ENCODE data around the gene ENOX1. TPM values are rescaled to one million over a fixed set of nuclear protein-coding genes. Genes with fewer than 3 reads are reported as not detected.

Gene ENOX1
- total RNA-seq, 1 donor from 2014 or later = 0.14 TPM

GRCh38 chr13:43751624-43752023, 35.1 kb downstream of the ENOX1 start:
- no peak for DNase-seq
- Mint-ChIP-seq H3K27me3 (peaks cover 1% of the 10 kb centered on the region), H3K27ac (no peak overlapping the region), H3K9me3 (no peaks in the 10 kb centered on the region), H3K4me1 (no peaks in the 10 kb centered on the region), H3K4me3 (no peak overlapping the region), H3K36me3 (ENCODE audit: low read depth) (no peaks in the 10 kb centered on the region)
- intact Hi-C loops (cut with micrococcal nuclease) = no loop called here

GRCh38 chr13:43749503-43749902, 37.3 kb downstream of the ENOX1 start:
- H3K27me3 Mint-ChIP-seq = peaks cover 1% of the 10 kb centered on the region
- no peaks in the 10 kb centered on the region for H3K4me1 Mint-ChIP-seq
- H3K27ac Mint-ChIP-seq = no peak overlapping the region
- intact Hi-C loops (cut with micrococcal nuclease) = no loop called here
- no peaks in the 10 kb centered on the region for H3K36me3 Mint-ChIP-seq (ENCODE audit: low read depth)
- H3K4me3 Mint-ChIP-seq = no peak overlapping the region
- no peaks in the 10 kb centered on the region for H3K9me3 Mint-ChIP-seq
- no peak for DNase-seq

DNA sequence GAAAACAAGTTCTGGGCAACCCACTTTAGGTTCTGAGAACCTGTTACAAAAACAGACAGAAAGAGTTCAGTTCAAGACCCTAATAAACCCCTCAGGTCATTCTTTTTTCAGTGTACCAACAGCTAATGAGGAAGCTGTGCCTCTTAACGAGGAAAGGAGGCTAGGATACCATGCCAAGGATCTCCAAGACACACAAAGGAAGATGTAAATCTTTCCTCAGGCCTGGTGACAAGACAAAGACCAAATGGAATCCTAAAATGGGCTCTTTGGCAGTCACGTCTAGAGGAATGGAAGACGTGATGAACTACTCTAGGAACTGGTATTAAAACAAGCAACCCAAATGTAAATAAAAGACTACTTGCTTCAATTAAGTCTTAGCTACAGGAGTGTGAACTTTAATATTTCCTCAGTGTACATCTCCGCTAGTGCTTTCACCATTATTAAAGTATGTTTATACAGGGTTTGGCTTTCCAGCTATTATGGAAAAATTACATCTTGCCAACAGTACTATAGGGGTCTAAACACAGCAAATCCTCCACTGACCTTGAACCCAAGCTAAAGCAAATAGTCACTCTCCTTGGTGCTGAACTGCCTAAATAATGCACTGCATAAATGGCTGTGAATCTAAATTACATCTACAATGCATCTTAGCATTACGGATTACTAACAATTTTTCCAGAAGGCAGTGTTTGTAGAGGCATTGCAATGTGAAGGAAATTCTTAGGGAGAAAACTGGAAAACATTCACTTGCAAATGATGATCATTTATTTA, 42.3 kb downstream of the ENOX1 start:
- DNase-seq = no peak
- no peak overlapping the region for H3K27ac Mint-ChIP-seq
- intact Hi-C loops (cut with micrococcal nuclease) = no loop called here
- no peaks in the 10 kb centered on the region for H3K27me3 Mint-ChIP-seq
- no peaks in the 10 kb centered on the region for H3K4me1 Mint-ChIP-seq
- no peaks in the 10 kb centered on the region for H3K9me3 Mint-ChIP-seq
- no peak overlapping the region for H3K4me3 Mint-ChIP-seq
- H3K36me3 Mint-ChIP-seq (ENCODE audit: low read depth) = no peaks in the 10 kb centered on the region

GRCh38 chr13:43742911-43743310, 43.9 kb downstream of the ENOX1 start:
- intact Hi-C loops (cut with micrococcal nuclease) = no loop called here
- H3K27me3 Mint-ChIP-seq = no peaks in the 10 kb centered on the region
- H3K9me3 Mint-ChIP-seq = no peaks in the 10 kb centered on the region
- no peak overlapping the region for H3K27ac Mint-ChIP-seq
- H3K36me3 Mint-ChIP-seq (ENCODE audit: low read depth) = no peaks in the 10 kb centered on the region
- DNase-seq = no peak
- H3K4me1 Mint-ChIP-seq = no peaks in the 10 kb centered on the region
- H3K4me3 Mint-ChIP-seq = no peak overlapping the region

- Mint-ChIP-seq H3K4me3 (no peak overlapping the region), H3K9me3 (no peaks in the 10 kb centered on the region), H3K4me1 (no peaks in the 10 kb centered on the region), H3K27ac (no peak overlapping the region), H3K36me3 (ENCODE audit: low read depth) (no peaks in the 10 kb centered on the region), H3K27me3 (peaks cover 3% of the 10 kb centered on the region)
- intact Hi-C loops (cut with micrococcal nuclease) = no loop called here
- no peak for DNase-seq
These were observed 49.3 kb downstream of the ENOX1 start for GRCh38 chr13:43737392-43737923.

GRCh38 chr13:43732726-43733125, 54.0 kb downstream of the ENOX1 start:
- no peak for DNase-seq
- Mint-ChIP-seq H3K4me1 (no peaks in the 10 kb centered on the region), H3K36me3 (ENCODE audit: low read depth) (no peaks in the 10 kb centered on the region), H3K9me3 (no peaks in the 10 kb centered on the region), H3K27ac (no peak overlapping the region), H3K27me3 (peaks cover 13% of the 10 kb centered on the region), H3K4me3 (no peak overlapping the region)
- intact Hi-C loops (cut with micrococcal nuclease) = no loop called here

DNA sequence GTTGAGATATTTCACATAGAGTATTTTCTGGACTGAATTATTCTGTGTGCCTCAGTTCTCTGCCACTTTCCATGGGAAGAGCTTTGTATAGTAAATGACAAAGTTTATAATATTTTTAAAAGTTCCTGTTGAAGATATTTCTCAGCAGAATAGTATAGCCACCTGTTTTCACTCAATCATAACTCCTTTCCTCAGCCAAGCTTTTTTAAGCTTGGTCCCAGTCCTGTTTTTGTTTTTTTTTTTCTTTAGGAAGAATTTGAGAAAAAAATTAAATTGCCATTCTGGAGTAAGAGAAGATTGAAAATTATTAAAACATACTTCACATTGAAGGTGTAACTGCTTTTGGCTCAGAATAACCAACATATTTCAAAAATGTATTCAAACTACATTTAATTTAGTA, 55.5 kb downstream of the ENOX1 start:
- no peak overlapping the region for H3K4me3 Mint-ChIP-seq
- intact Hi-C loops (cut with micrococcal nuclease) = no loop called here
- H3K4me1 Mint-ChIP-seq = no peaks in the 10 kb centered on the region
- DNase-seq = no peak
- H3K27ac Mint-ChIP-seq = no peak overlapping the region
- no peaks in the 10 kb centered on the region for H3K36me3 Mint-ChIP-seq (ENCODE audit: low read depth)
- peaks cover 11% of the 10 kb centered on the region for H3K27me3 Mint-ChIP-seq
- H3K9me3 Mint-ChIP-seq = no peaks in the 10 kb centered on the region

GRCh38 chr13:43730642-43731041, 56.1 kb downstream of the ENOX1 start:
- no peak for DNase-seq
- Mint-ChIP-seq H3K27ac (no peak overlapping the region), H3K4me1 (no peaks in the 10 kb centered on the region), H3K4me3 (no peak overlapping the region), H3K27me3 (peaks cover 11% of the 10 kb centered on the region), H3K9me3 (no peaks in the 10 kb centered on the region), H3K36me3 (ENCODE audit: low read depth) (no peaks in the 10 kb centered on the region)
- intact Hi-C loops (cut with micrococcal nuclease) = no loop called here

DNA sequence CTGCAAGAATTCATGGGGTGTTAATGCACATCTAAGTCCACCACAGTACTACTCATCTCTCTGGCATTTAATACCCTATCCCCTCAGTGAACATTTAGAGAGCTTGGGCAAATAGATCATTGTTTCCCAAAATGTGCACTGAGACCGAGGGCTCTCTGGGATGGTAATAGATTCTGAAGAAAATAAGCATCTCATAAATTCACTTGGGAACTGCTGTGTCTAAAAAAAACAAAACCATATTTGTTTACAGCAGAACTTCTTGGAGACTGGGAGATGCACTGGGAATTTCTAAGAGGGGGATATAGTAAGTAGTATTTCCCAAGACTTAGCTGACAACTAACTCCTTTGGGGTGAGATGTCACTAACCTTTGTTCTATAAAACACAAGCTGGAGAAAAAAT, 58.4 kb downstream of the ENOX1 start:
- DNase-seq = no peak
- no peak overlapping the region for H3K27ac Mint-ChIP-seq
- no peaks in the 10 kb centered on the region for H3K36me3 Mint-ChIP-seq (ENCODE audit: low read depth)
- H3K9me3 Mint-ChIP-seq = no peaks in the 10 kb centered on the region
- H3K4me3 Mint-ChIP-seq = no peak overlapping the region
- no peaks in the 10 kb centered on the region for H3K4me1 Mint-ChIP-seq
- intact Hi-C loops (cut with micrococcal nuclease) = no loop called here
- peaks cover 9% of the 10 kb centered on the region for H3K27me3 Mint-ChIP-seq

- DNase-seq = no peak
- intact Hi-C loops (cut with micrococcal nuclease) = no loop called here
- Mint-ChIP-seq H3K9me3 (no peaks in the 10 kb centered on the region), H3K36me3 (ENCODE audit: low read depth) (no peaks in the 10 kb centered on the region), H3K27me3 (peaks cover 9% of the 10 kb centered on the region), H3K27ac (no peak overlapping the region), H3K4me1 (no peaks in the 10 kb centered on the region), H3K4me3 (no peak overlapping the region)
These were observed 58.9 kb downstream of the ENOX1 start for GRCh38 chr13:43727856-43728255.

DNA sequence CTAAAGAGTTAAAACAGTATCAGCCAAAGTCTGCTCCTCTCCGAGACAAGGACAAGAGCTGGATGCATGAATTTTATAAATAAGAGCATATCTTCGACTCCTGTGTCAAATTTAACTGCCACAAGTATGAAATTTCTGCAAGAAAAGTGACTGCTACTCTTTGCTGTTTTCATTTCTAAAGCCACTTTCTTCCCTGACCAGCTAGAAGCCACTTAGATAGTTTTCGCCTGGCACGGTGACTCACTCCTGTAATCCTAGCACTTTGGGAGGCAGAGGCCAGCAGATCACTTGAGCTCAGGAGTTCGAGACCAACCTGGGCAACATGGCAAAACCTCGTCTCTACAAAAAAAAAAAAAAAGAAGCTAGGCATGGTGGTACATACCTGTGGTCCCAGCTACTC, 61.3 kb downstream of the ENOX1 start:
- Mint-ChIP-seq H3K4me3 (no peak overlapping the region), H3K27ac (no peak overlapping the region), H3K27me3 (peaks cover 9% of the 10 kb centered on the region), H3K36me3 (ENCODE audit: low read depth) (no peaks in the 10 kb centered on the region), H3K4me1 (no peaks in the 10 kb centered on the region), H3K9me3 (no peaks in the 10 kb centered on the region)
- intact Hi-C loops (cut with micrococcal nuclease) = no loop called here
- no peak for DNase-seq

DNA sequence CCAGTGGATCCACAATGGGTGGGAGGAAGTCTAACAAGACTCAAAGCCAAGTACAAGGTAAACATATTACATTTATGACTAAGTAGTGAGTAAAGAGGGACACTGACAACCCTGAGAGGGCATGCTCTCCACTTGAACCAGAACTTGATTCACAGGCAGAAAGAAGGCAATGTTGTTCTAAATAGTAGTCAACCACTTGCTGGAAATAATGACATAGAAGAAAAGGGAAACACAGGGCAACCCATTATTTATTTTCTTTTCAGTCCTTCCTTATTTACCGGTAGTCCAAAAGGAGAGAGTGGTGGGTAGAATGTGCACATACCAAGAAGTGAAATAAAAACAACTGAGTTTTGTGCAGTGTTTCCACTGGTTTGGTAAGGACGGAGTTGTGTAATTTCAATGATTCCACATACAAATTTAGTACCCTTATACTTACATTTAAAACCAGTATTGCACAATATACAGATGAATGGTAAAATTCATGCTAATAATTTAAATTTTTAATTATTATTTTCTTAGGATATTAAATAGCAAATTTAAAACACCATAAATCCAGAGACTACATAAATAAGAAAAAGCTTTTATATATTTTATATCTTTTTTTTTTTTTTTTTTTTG, 65.9 kb downstream of the ENOX1 start:
- intact Hi-C loops (cut with micrococcal nuclease) = no loop called here
- H3K36me3 Mint-ChIP-seq (ENCODE audit: low read depth) = no peaks in the 10 kb centered on the region

GRCh38 chr13:43698758-43699157, 88.0 kb downstream of the ENOX1 start:
- Mint-ChIP-seq H3K27me3 (peaks cover 6% of the 10 kb centered on the region), H3K9me3 (no peaks in the 10 kb centered on the region), H3K36me3 (ENCODE audit: low read depth) (no peaks in the 10 kb centered on the region), H3K27ac (no peak overlapping the region), H3K4me3 (no peak overlapping the region), H3K4me1 (peaks cover 2% of the 10 kb centered on the region)
- no peak for DNase-seq
- intact Hi-C loops (cut with micrococcal nuclease) = no loop called here

More for the DNA sequence above, 65.9 kb downstream of the ENOX1 start:
- peaks cover 3% of the 10 kb centered on the region for H3K27me3 Mint-ChIP-seq
- no peak for DNase-seq
- no peak overlapping the region for H3K27ac Mint-ChIP-seq
- no peaks in the 10 kb centered on the region for H3K9me3 Mint-ChIP-seq
- H3K4me1 Mint-ChIP-seq = no peaks in the 10 kb centered on the region
- no peak overlapping the region for H3K4me3 Mint-ChIP-seq

GRCh38 chr13:43698009-43698408, 88.8 kb downstream of the ENOX1 start:
- H3K27me3 Mint-ChIP-seq = peaks cover 6% of the 10 kb centered on the region
- intact Hi-C loops (cut with micrococcal nuclease) = no loop called here
- H3K4me1 Mint-ChIP-seq = peaks cover 2% of the 10 kb centered on the region
- no peaks in the 10 kb centered on the region for H3K9me3 Mint-ChIP-seq
- peak overlapping the region; percentile 20 for H3K27ac Mint-ChIP-seq
- DNase-seq = no peak
- H3K4me3 Mint-ChIP-seq = no peak overlapping the region
- no peaks in the 10 kb centered on the region for H3K36me3 Mint-ChIP-seq (ENCODE audit: low read depth)

All from activated CD4-positive, alpha-beta T cell treated with anti-CD3 and anti-CD28 coated beads, Interleukin-2, amount 10 ng/mL, durations not matched to agents 24 days and 14 days (primary cell).